HEK293T (cell line): ENCODE data around the gene CMTM3.

Source experiments
- ARNT ChIP-seq: fragments of 450-650 bp; IDR thresholded peaks from 2 replicates; pipeline ENCODE4 v1.6.1; 2017; ENCODE audit warnings: mild to moderate bottlenecking
- BHLHE40 ChIP-seq: fragments of 450-650 bp; IDR thresholded peaks from 2 replicates; pipeline ENCODE4 v1.6.1; 2016; ENCODE audit warnings: mild to moderate bottlenecking, moderate library complexity, borderline replicate concordance
- CTBP1 ChIP-seq: fragments of 450-650 bp; IDR thresholded peaks from 2 replicates; pipeline ENCODE4 v1.6.1; 2016; ENCODE audit warnings: borderline replicate concordance
- ELF4 ChIP-seq: fragments of 450-650 bp; IDR thresholded peaks from 2 replicates; pipeline ENCODE4 v1.6.1; 2017; ENCODE audit warnings: antibody characterized with exemption
- FOXA1 ChIP-seq: fragments of 450-650 bp; IDR thresholded peaks from 2 replicates; pipeline ENCODE4 v1.6.1; 2016; ENCODE audit warnings: mild to moderate bottlenecking
- FOXK2 ChIP-seq: fragments of 450-650 bp; IDR thresholded peaks from 2 replicates; pipeline ENCODE4 v1.6.1; 2016; ENCODE audit warnings: mild to moderate bottlenecking
- FOXM1 ChIP-seq: fragments of 450-650 bp; IDR thresholded peaks from 2 replicates; pipeline ENCODE4 v1.6.1; 2017; ENCODE audit warnings: mild to moderate bottlenecking, borderline replicate concordance
- HDGF ChIP-seq: fragments of 450-650 bp; IDR thresholded peaks from 2 replicates; pipeline ENCODE4 v1.6.1; 2017; ENCODE audit warnings: antibody characterized with exemption, borderline replicate concordance
- LEF1 ChIP-seq: fragments of 450-650 bp; IDR thresholded peaks from 2 replicates; pipeline ENCODE4 v1.6.1; 2017; ENCODE audit warnings: mild to moderate bottlenecking, borderline replicate concordance
- NFRKB ChIP-seq: fragments of 450-650 bp; IDR thresholded peaks from 2 replicates; pipeline ENCODE4 v1.6.1; 2016; ENCODE audit warnings: mild to moderate bottlenecking, moderate library complexity
- SP1 ChIP-seq: fragments of 450-650 bp; IDR thresholded peaks from 2 replicates; pipeline ENCODE4 v1.6.1; 2017
- SUZ12 ChIP-seq: fragments of 450-650 bp; IDR thresholded peaks from 2 replicates; pipeline ENCODE4 v1.6.1; 2016; ENCODE audit warnings: mild to moderate bottlenecking
- TARDBP ChIP-seq: fragments of 450-650 bp; IDR thresholded peaks from 2 replicates; pipeline ENCODE4 v1.6.1; 2016
- ZNF384 ChIP-seq: fragments of 450-650 bp; IDR thresholded peaks from 2 replicates; pipeline ENCODE4 v1.6.1; 2016

- no peak for TF ChIP-seq HDGF
- TF ChIP-seq BHLHE40, result no peak
- no peak for TF ChIP-seq CTBP1
- TF ChIP-seq FOXM1, result no peak
- no peak for TF ChIP-seq TARDBP
- no peak for TF ChIP-seq SUZ12
- no peak for TF ChIP-seq ZNF384
- no peak for TF ChIP-seq SP1
- TF ChIP-seq NFRKB, result no peak
- TF ChIP-seq ARNT, result no peak
- TF ChIP-seq FOXA1, result no peak
- no peak for TF ChIP-seq FOXK2
- TF ChIP-seq LEF1, result no peak
- TF ChIP-seq ELF4, result no peak
Observed at GRCh38 chr16:66658860-66659190, 54.3 kb downstream of the CMTM3 start.
